ENCODE data around the gene HRAS.
"Not testable (repeated sequence)": the region's sequence is repeated elsewhere in the genome, so short reads cannot be mapped to it uniquely, and the experiment has no call there.

HRAS gene

GRCh38 chr11:534396-535209 lies 773 bp downstream of the HRAS start:
- no peak for DNase-seq (ENCODE audit: low read depth in 2 of 3, low spot score in 2 of 3)

GRCh38 chr11:533586-534395 lies 1.6 kb downstream of the HRAS start:
- DNase-seq (ENCODE audit: low read depth in 2 of 3, low spot score in 2 of 3) = no peak

GRCh38 chr11:532986-533585 lies 2.3 kb downstream of the HRAS start:
- DNase-seq (ENCODE audit: low read depth in 2 of 3, low spot score in 2 of 3) = no peak

- no peak for DNase-seq (ENCODE audit: low read depth in 2 of 3, low spot score in 2 of 3)
Observed at GRCh38 chr11:532527-532985, 2.8 kb downstream of the HRAS start.

- no peak for DNase-seq (ENCODE audit: low read depth in 2 of 3, low spot score in 2 of 3)
Observed at GRCh38 chr11:531919-532526, 3.4 kb downstream of the HRAS start.

- no peak for DNase-seq (ENCODE audit: low read depth in 2 of 3, low spot score in 2 of 3)
Observed at GRCh38 chr11:530960-531831, 4.2 kb downstream of the HRAS start.

GRCh38 chr11:529728-530411 lies 5.5 kb downstream of the HRAS start:
- DNase-seq (ENCODE audit: low read depth in 2 of 3, low spot score in 2 of 3) = no peak

- DNase-seq (ENCODE audit: low read depth in 2 of 3, low spot score in 2 of 3) = no peak
Observed at GRCh38 chr11:528815-529727, 6.3 kb downstream of the HRAS start.

- DNase-seq (ENCODE audit: low read depth in 2 of 3, low spot score in 2 of 3) = no peak
Observed at GRCh38 chr11:528166-528814, 7.1 kb downstream of the HRAS start.

GRCh38 chr11:526192-526591 lies 9.2 kb downstream of the HRAS start:
- DNase-seq (ENCODE audit: low read depth in 2 of 3, low spot score in 2 of 3) = no peak

- no peak for DNase-seq (ENCODE audit: low read depth in 2 of 3, low spot score in 2 of 3)
Observed at GRCh38 chr11:521177-521688, 14.1 kb downstream of the HRAS start.

GRCh38 chr11:520428-521176 lies 14.8 kb downstream of the HRAS start:
- DNase-seq (ENCODE audit: low read depth in 2 of 3, low spot score in 2 of 3) = no peak

- peak; percentile 85 to 93 (median 91) for DNase-seq (ENCODE audit: low read depth in 2 of 3, low spot score in 2 of 3)
Observed at GRCh38 chr11:518463-519202, 16.7 kb downstream of the HRAS start.

- DNase-seq (ENCODE audit: low read depth in 2 of 3, low spot score in 2 of 3) = not testable (repeated sequence)
Observed at GRCh38 chr11:516918-517685, 18.3 kb downstream of the HRAS start.

GRCh38 chr11:516400-516799 lies 19.0 kb downstream of the HRAS start:
- DNase-seq (ENCODE audit: low read depth in 2 of 3, low spot score in 2 of 3) = no peak

- DNase-seq (ENCODE audit: low read depth in 2 of 3, low spot score in 2 of 3) = no peak
Observed at GRCh38 chr11:515131-515530, 20.2 kb downstream of the HRAS start.

Data from activated CD8-positive, alpha-beta memory T cell treated with anti-CD3 and anti-CD28 coated beads for 48 hours (primary cell).